HEK293T (cell line): ENCODE measurements around the gene ATG5.

ENCODE experiments used
- BHLHE40 ChIP-seq: fragments of 450-650 bp; IDR thresholded peaks from 2 replicates; pipeline ENCODE4 v1.6.1; 2016; ENCODE audit warnings: mild to moderate bottlenecking, moderate library complexity, borderline replicate concordance
- FOXA1 ChIP-seq: fragments of 450-650 bp; IDR thresholded peaks from 2 replicates; pipeline ENCODE4 v1.6.1; 2016; ENCODE audit warnings: mild to moderate bottlenecking
- FOXK2 ChIP-seq: fragments of 450-650 bp; IDR thresholded peaks from 2 replicates; pipeline ENCODE4 v1.6.1; 2016; ENCODE audit warnings: mild to moderate bottlenecking
- FOXM1 ChIP-seq: fragments of 450-650 bp; IDR thresholded peaks from 2 replicates; pipeline ENCODE4 v1.6.1; 2017; ENCODE audit warnings: mild to moderate bottlenecking, borderline replicate concordance
- L3MBTL2 ChIP-seq: fragments of 450-650 bp; conservative IDR thresholded peaks from 2 replicates; pipeline ENCODE4 v1.6.1; 2016; ENCODE audit warnings: mild to moderate bottlenecking
- PKNOX1 ChIP-seq: fragments of 450-650 bp; IDR thresholded peaks from 2 replicates; pipeline ENCODE4 v1.6.1; 2016
- SP1 ChIP-seq: fragments of 450-650 bp; IDR thresholded peaks from 2 replicates; pipeline ENCODE4 v1.6.1; 2017
- TARDBP ChIP-seq: fragments of 450-650 bp; IDR thresholded peaks from 2 replicates; pipeline ENCODE4 v1.6.1; 2016

GRCh38 chr6:106158816-106159215, 166.7 kb downstream of the ATG5 start:
- no peak for TF ChIP-seq PKNOX1
- no peak for TF ChIP-seq TARDBP
- no peak for TF ChIP-seq BHLHE40
- TF ChIP-seq FOXM1 = no peak
- no peak for TF ChIP-seq FOXA1
- no peak for TF ChIP-seq FOXK2
- TF ChIP-seq SP1 = no peak
- TF ChIP-seq L3MBTL2 = no peak
